ENCODE measurements around the gene LRRC72.
"Not testable (repeated sequence)": the region's sequence is repeated elsewhere in the genome, so short reads cannot be mapped to it uniquely, and the experiment has no call there.

LRRC72 gene

GRCh38 chr7:16586081-16586874 lies 59.7 kb downstream of the LRRC72 start:
- H3K4me3 Mint-ChIP-seq: peak overlapping the region in 1 of 2 donors; percentile 44
- H3K27ac Mint-ChIP-seq: no peak overlapping the region
- peak; percentile 32 for ATAC-seq

GRCh38 chr7:16587129-16587528 lies 60.5 kb downstream of the LRRC72 start:
- peaks cover 23% of the 10 kb centered on the region for H3K27me3 Mint-ChIP-seq
- no peak overlapping the region for H3K4me3 Mint-ChIP-seq

More at GRCh38 chr7:16586081-16586874, 59.7 kb downstream of the LRRC72 start:
- Mint-ChIP-seq H3K9me3 (peaks cover 0 to 7% of the 10 kb centered on the region in 2 donors), H3K4me1 (no peaks in the 10 kb centered on the region), H3K27me3 (peaks cover 23% of the 10 kb centered on the region)
- DNase-seq: no peak

GRCh38 chr7:16587790-16588189 lies 61.2 kb downstream of the LRRC72 start:
- no peak overlapping the region for H3K4me3 Mint-ChIP-seq
- H3K4me1 Mint-ChIP-seq: no peaks in the 10 kb centered on the region
- H3K9me3 Mint-ChIP-seq: peaks cover 0 to 7% of the 10 kb centered on the region in 2 donors
- no peak for DNase-seq
- H3K27ac Mint-ChIP-seq: no peak overlapping the region
- H3K27me3 Mint-ChIP-seq: peaks cover 23% of the 10 kb centered on the region
- no peak for ATAC-seq

More at GRCh38 chr7:16587129-16587528, 60.5 kb downstream of the LRRC72 start:
- Mint-ChIP-seq H3K4me1 (no peaks in the 10 kb centered on the region), H3K27ac (no peak overlapping the region), H3K9me3 (peaks cover 0 to 7% of the 10 kb centered on the region in 2 donors)
- DNase-seq (no peak), ATAC-seq (no peak)

GRCh38 chr7:16589881-16590280 lies 63.3 kb downstream of the LRRC72 start:
- H3K4me3 Mint-ChIP-seq: no peak overlapping the region
- H3K9me3 Mint-ChIP-seq: peaks cover 0 to 7% of the 10 kb centered on the region in 2 donors
- H3K27me3 Mint-ChIP-seq: peaks cover 13% of the 10 kb centered on the region
- no peak for DNase-seq
- no peaks in the 10 kb centered on the region for H3K4me1 Mint-ChIP-seq
- no peak for ATAC-seq
- H3K27ac Mint-ChIP-seq: no peak overlapping the region

GRCh38 chr7:16590424-16590823 lies 63.8 kb downstream of the LRRC72 start:
- peaks cover 0 to 7% of the 10 kb centered on the region in 2 donors for H3K9me3 Mint-ChIP-seq
- H3K4me3 Mint-ChIP-seq: no peak overlapping the region
- H3K4me1 Mint-ChIP-seq: no peaks in the 10 kb centered on the region
- no peak for DNase-seq
- ATAC-seq: no peak
- H3K27ac Mint-ChIP-seq: no peak overlapping the region
- peaks cover 8% of the 10 kb centered on the region for H3K27me3 Mint-ChIP-seq

- H3K4me3 Mint-ChIP-seq: no peak overlapping the region
- H3K27me3 Mint-ChIP-seq: no peaks in the 10 kb centered on the region
- H3K27ac Mint-ChIP-seq: no peak overlapping the region
These were observed 65.8 kb downstream of the LRRC72 start for GRCh38 chr7:16592395-16592794.

GRCh38 chr7:16594061-16594460 lies 67.4 kb downstream of the LRRC72 start:
- H3K4me3 Mint-ChIP-seq: no peak overlapping the region
- no peaks in the 10 kb centered on the region for H3K4me1 Mint-ChIP-seq
- DNase-seq (no peak), ATAC-seq (no peak)
- H3K27ac Mint-ChIP-seq: no peak overlapping the region
- H3K27me3 Mint-ChIP-seq: no peaks in the 10 kb centered on the region
- no peaks in the 10 kb centered on the region for H3K9me3 Mint-ChIP-seq

More at GRCh38 chr7:16592395-16592794, 65.8 kb downstream of the LRRC72 start:
- Mint-ChIP-seq H3K9me3 (no peaks in the 10 kb centered on the region), H3K4me1 (no peaks in the 10 kb centered on the region)
- DNase-seq: no peak
- ATAC-seq: no peak

- H3K27me3 Mint-ChIP-seq: no peaks in the 10 kb centered on the region
- no peak for ATAC-seq
- H3K9me3 Mint-ChIP-seq: no peaks in the 10 kb centered on the region
- no peak overlapping the region for H3K27ac Mint-ChIP-seq
- DNase-seq: no peak
- no peaks in the 10 kb centered on the region for H3K4me1 Mint-ChIP-seq
- no peak overlapping the region for H3K4me3 Mint-ChIP-seq
These were observed 68.1 kb downstream of the LRRC72 start for GRCh38 chr7:16594676-16595075.

GRCh38 chr7:16595596-16595995 lies 69.0 kb downstream of the LRRC72 start:
- H3K4me3 Mint-ChIP-seq, H3K4me1 Mint-ChIP-seq, H3K27me3 Mint-ChIP-seq, DNase-seq, ATAC-seq, H3K27ac Mint-ChIP-seq, H3K9me3 Mint-ChIP-seq: not testable (repeated sequence)

- Mint-ChIP-seq H3K27me3 (no peaks in the 10 kb centered on the region), H3K9me3 (no peaks in the 10 kb centered on the region), H3K4me3 (no peak overlapping the region), H3K27ac (no peak overlapping the region), H3K4me1 (no peaks in the 10 kb centered on the region)
- ATAC-seq: no peak
- DNase-seq: no peak
These were observed 71.4 kb downstream of the LRRC72 start for GRCh38 chr7:16598015-16598414.

GRCh38 chr7:16599860-16600259 lies 73.2 kb downstream of the LRRC72 start:
- Mint-ChIP-seq H3K9me3 (no peaks in the 10 kb centered on the region), H3K27me3 (no peaks in the 10 kb centered on the region), H3K4me1 (no peaks in the 10 kb centered on the region), H3K27ac (no peak overlapping the region), H3K4me3 (no peak overlapping the region)
- DNase-seq (no peak), ATAC-seq (no peak)

- no peak for ATAC-seq
- DNase-seq: no peak
- H3K4me3 Mint-ChIP-seq: no peak overlapping the region
- H3K4me1 Mint-ChIP-seq: no peaks in the 10 kb centered on the region
- no peak overlapping the region for H3K27ac Mint-ChIP-seq
- H3K9me3 Mint-ChIP-seq: no peaks in the 10 kb centered on the region
- H3K27me3 Mint-ChIP-seq: no peaks in the 10 kb centered on the region
These were observed 77.0 kb downstream of the LRRC72 start for GRCh38 chr7:16603633-16604032.

GRCh38 chr7:16604054-16604453 lies 77.4 kb downstream of the LRRC72 start:
- no peak for DNase-seq
- Mint-ChIP-seq H3K4me3 (no peak overlapping the region), H3K27ac (no peak overlapping the region), H3K4me1 (no peaks in the 10 kb centered on the region), H3K9me3 (no peaks in the 10 kb centered on the region), H3K27me3 (no peaks in the 10 kb centered on the region)
- ATAC-seq: no peak

- H3K27ac Mint-ChIP-seq: no peak overlapping the region
- no peaks in the 10 kb centered on the region for H3K27me3 Mint-ChIP-seq
- no peaks in the 10 kb centered on the region for H3K9me3 Mint-ChIP-seq
- peaks cover 3% of the 10 kb centered on the region for H3K4me1 Mint-ChIP-seq
- H3K4me3 Mint-ChIP-seq: no peak overlapping the region
- DNase-seq (no peak), ATAC-seq (no peak)
These were observed 80.1 kb downstream of the LRRC72 start for GRCh38 chr7:16606704-16607103.

GRCh38 chr7:16609842-16610450 lies 83.3 kb downstream of the LRRC72 start:
- Mint-ChIP-seq H3K27me3 (no peaks in the 10 kb centered on the region), H3K9me3 (no peaks in the 10 kb centered on the region), H3K4me1 (peaks cover 7% of the 10 kb centered on the region), H3K27ac (no peak overlapping the region), H3K4me3 (no peak overlapping the region)
- DNase-seq (no peak), ATAC-seq (no peak)

GRCh38 chr7:16611711-16612110 lies 85.1 kb downstream of the LRRC72 start:
- Mint-ChIP-seq H3K27me3 (no peaks in the 10 kb centered on the region), H3K4me1 (peaks cover 7% of the 10 kb centered on the region), H3K27ac (peak overlapping the region in 1 of 2 donors; percentile 13), H3K9me3 (no peaks in the 10 kb centered on the region), H3K4me3 (no peak overlapping the region)
- DNase-seq: no peak
- no peak for ATAC-seq
